HepG2 (cell line): ENCODE data around the gene SLC38A2. TPM values are rescaled to one million over a fixed set of nuclear protein-coding genes. Genes with fewer than 3 reads are reported as not detected.

ENCODE experiments used
- DMAP1 ChIP-seq: IDR thresholded peaks from 2 replicates; pipeline ENCODE4 v1.6.1; 2016
- DNMT3B ChIP-seq: conservative IDR thresholded peaks from 2 replicates; pipeline ENCODE4 v1.6.1; 2016; ENCODE audit warnings: missing biosample characterization, control low read depth
- DR1 ChIP-seq: sonication (generic); formaldehyde crosslinking; IDR thresholded peaks from 2 replicates; pipeline ENCODE4 v1.8.0; 2021; ENCODE audit warnings: mild to moderate bottlenecking, missing genetic modification reagents, inconsistent platforms
- KLF11 ChIP-seq: IDR thresholded peaks from 2 replicates; pipeline ENCODE4 v1.6.1; 2016; ENCODE audit warnings: missing compliant biosample characterization
- KLF6 ChIP-seq: IDR thresholded peaks from 2 replicates; pipeline ENCODE4 v1.8.0; 2016; ENCODE audit warnings: missing biosample characterization, missing genetic modification reagents
- MAZ ChIP-seq, 2 experiments: sonication (generic) in 1 of 2; formaldehyde crosslinking in 1 of 2; IDR thresholded peaks; 2 replicates each; pipeline versions ENCODE4 v1.5.0 to v1.6.1; 2012 to 2020; ENCODE audit warnings: low read depth in 2 of 2, mild to moderate bottlenecking in 2 of 2, borderline replicate concordance in 1 of 2, improper control_type of control experiment in 1 of 2, low read length in 1 of 2, missing genetic modification reagents in 1 of 2, moderate library complexity in 1 of 2
- MXD4 ChIP-seq: IDR thresholded peaks from 2 replicates; pipeline ENCODE4 v1.6.1; 2016; ENCODE audit warnings: mild to moderate bottlenecking, missing biosample characterization, missing genetic modification reagents
- PHF5A ChIP-seq: IDR thresholded peaks from one replicate; pipeline ENCODE4 v1.6.1; 2018; ENCODE audit warnings: low read depth, missing genetic modification reagents; ENCODE audit not compliant: unreplicated experiment
- ZNF543 ChIP-seq: sonication (generic); formaldehyde crosslinking; IDR thresholded peaks from 2 replicates; pipeline ENCODE4 v1.4.0; 2020; ENCODE audit warnings: mild to moderate bottlenecking, missing genetic modification reagents
- ZNF564 ChIP-seq: sonication (generic); formaldehyde crosslinking; IDR thresholded peaks from 2 replicates; pipeline ENCODE4 v1.8.1; 2023; ENCODE audit warnings: mild to moderate bottlenecking, missing genetic modification reagents
- ZNF747 ChIP-seq: sonication (generic); formaldehyde crosslinking; IDR thresholded peaks from 2 replicates; pipeline ENCODE4 v1.8.1; 2023; ENCODE audit warnings: missing genetic modification reagents, mild to moderate bottlenecking, borderline replicate concordance
- ZNF775 ChIP-seq: sonication (generic); formaldehyde crosslinking; IDR thresholded peaks from 2 replicates; pipeline ENCODE4 v1.4.0; 2020; ENCODE audit warnings: missing genetic modification reagents, mild to moderate bottlenecking, moderate library complexity, borderline replicate concordance
- ZSCAN12 ChIP-seq: sonication (generic); formaldehyde crosslinking; IDR thresholded peaks from 2 replicates; pipeline ENCODE4 v1.9.0; 2021; ENCODE audit warnings: mild to moderate bottlenecking, missing genetic modification reagents
- polyA plus RNA-seq, 8 experiments: library from polyadenylated mRNA; depleted of rRNA in 3 of 8; stranded (reverse) in 7 of 8; unstranded in 1 of 8; fragments of >200 nt; fragmentation: Illumina TruSeq in 4 of 8; extraction: Trizol in 4 of 8; gene quantifications; 2 replicates each; pipeline versions ENCODE4 v1.2.1 to v1.2.3, GENCODE V29; 2011 to 2016; ENCODE audit warnings: low read depth in 4 of 8, missing spikeins in 1 of 8, mixed read lengths in 1 of 8; ENCODE audit not compliant: insufficient read depth in 1 of 8
- total RNA-seq, 5 experiments: library from RNA; depleted of rRNA; stranded (reverse); fragments of >200 nt; fragmentation: Illumina TruSeq; extraction: Trizol; gene quantifications; 2 replicates each; pipeline ENCODE4 v1.2.3, GENCODE V29; 2016; ENCODE audit warnings: low read depth in 1 of 5
- TF ChIP-seq, protein P1 (sequence below): sonication (generic); formaldehyde crosslinking; IDR thresholded peaks from 2 replicates; pipeline ENCODE4 v1.5.1; 2020; ENCODE audit warnings: mild to moderate bottlenecking, missing genetic modification reagents, moderate library complexity
- TF ChIP-seq, protein P2 (sequence below): sonication (generic); formaldehyde crosslinking; IDR thresholded peaks from 2 replicates; pipeline ENCODE4 v1.8.1; 2023; ENCODE audit warnings: mild to moderate bottlenecking, inconsistent platforms, moderate library complexity, missing genetic modification reagents, borderline replicate concordance
- TF ChIP-seq, protein P3 (sequence below): sonication (generic); formaldehyde crosslinking; IDR thresholded peaks from 2 replicates; pipeline ENCODE4 v1.4.0; 2020; ENCODE audit warnings: low read depth, mild to moderate bottlenecking, missing genetic modification reagents
- TF ChIP-seq, protein P4 (sequence below): sonication (generic); formaldehyde crosslinking; IDR thresholded peaks from 2 replicates; pipeline ENCODE4 v1.4.0; 2020; ENCODE audit warnings: missing genetic modification reagents, borderline replicate concordance
- TF ChIP-seq, protein P5 (sequence below): sonication (generic); formaldehyde crosslinking; IDR thresholded peaks from 2 replicates; pipeline ENCODE4 v1.4.0; 2020; ENCODE audit warnings: missing genetic modification reagents

SLC38A2 gene
- total and polyA plus RNA-seq, 2 of the 13 experiments (the other 11 are each of a cell fraction or from before 2014, with no cell fraction given), result 368 to 880 TPM

DNA sequence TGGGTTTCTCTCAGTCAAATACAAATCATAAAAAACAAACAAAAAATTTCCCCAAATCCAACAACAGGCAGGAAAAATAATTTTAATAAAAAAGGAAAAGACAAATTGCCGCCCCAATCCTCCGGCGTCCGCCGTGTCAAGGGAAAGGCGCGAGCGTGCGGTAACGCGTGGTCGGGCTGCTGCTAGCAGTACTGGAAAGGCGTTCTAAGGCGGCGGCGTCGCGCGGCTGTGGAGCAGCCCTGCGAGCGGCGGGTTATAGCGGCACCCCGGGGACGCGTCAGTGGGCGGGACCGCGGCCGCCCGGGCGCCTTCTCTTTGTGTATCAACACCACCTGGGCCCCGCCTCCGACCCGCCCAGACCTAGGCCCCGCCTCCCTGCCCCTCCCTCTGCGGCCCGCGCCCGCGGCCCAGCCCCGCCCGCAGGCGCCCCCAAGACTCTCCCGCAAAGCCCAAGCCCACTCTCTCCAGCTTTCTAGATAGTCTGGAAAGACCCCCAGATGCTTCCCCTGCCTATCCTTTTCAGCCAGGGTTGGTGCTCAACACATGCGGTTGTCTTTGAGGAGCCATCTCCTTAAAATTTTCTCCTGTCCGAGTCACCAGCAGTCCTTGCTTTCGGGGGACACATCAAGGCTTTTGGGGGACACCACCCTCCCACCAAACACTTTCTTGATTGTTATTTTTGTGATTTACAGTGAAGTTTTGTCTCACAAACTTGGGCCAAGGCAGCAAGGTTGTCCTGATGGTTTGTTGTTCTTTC lies at the start of gene SLC38A2 (continued):
- TF ChIP-seq ZNF564 (no peak; the same call in none of the 2 replicates), KLF11 (CRISPR knock-in tag) (0 out of 2 replicates have a peak, but pooled peaks have one; percentile 23), ZSCAN12 (CRISPR knock-in tag) (peak; percentile 98), MXD4 (CRISPR knock-in tag) (peak; percentile 60; the same call in 1 of the 2 replicates), PHF5A (CRISPR knock-in tag) (no peak), ZNF775 (no peak), ZNF543 (CRISPR knock-in tag) (peak; percentile 22; the same call in 1 of the 2 replicates), DNMT3B (CRISPR knock-in tag) (peak; percentile 65; the same call in 1 of the 2 replicates), DR1 (CRISPR knock-in tag) (peak; percentile 98), DMAP1 (peak; percentile 75; the same call in 1 of the 2 replicates), MAZ (IDR thresholded peaks at IDR 0.05; ENCODE audit: borderline replicate concordance, low read depth, low read length) (peak; percentile 99), MAZ (CRISPR knock-in tag; IDR thresholded peaks at IDR 0.05; ENCODE audit: low read depth) (peak; percentile 96), ZNF747 (0 out of 2 replicates have a peak, but pooled peaks have one; percentile 17), KLF6 (CRISPR knock-in tag) (peak; percentile 93; the same call in 1 of the 2 replicates)
- TF ChIP-seq, protein P1, sequence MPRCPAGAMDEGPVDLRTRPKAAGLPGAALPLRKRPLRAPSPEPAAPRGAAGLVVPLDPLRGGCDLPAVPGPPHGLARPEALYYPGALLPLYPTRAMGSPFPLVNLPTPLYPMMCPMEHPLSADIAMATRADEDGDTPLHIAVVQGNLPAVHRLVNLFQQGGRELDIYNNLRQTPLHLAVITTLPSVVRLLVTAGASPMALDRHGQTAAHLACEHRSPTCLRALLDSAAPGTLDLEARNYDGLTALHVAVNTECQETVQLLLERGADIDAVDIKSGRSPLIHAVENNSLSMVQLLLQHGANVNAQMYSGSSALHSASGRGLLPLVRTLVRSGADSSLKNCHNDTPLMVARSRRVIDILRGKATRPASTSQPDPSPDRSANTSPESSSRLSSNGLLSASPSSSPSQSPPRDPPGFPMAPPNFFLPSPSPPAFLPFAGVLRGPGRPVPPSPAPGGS, result peak; percentile 49; the same call in 1 of the 2 replicates
- TF ChIP-seq, protein P2, sequence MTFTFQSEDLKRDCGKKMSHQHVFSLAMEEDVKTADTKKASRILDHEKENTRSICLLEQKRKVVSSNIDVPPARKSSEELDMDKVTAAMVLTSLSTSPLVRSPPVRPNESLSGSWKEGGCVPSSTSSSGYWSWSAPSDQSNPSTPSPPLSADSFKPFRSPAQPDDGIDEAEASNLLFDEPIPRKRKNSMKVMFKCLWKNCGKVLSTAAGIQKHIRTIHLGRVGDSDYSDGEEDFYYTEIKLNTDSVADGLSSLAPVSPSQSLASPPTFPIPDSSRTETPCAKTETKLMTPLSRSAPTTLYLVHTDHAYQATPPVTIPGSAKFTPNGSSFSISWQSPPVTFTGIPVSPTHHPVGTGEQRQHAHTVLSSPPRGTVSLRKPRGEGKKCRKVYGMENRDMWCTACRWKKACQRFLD (CRISPR knock-in tag), result 0 out of 2 replicates have a peak, but pooled peaks have one; percentile 26
- TF ChIP-seq, protein P3, sequence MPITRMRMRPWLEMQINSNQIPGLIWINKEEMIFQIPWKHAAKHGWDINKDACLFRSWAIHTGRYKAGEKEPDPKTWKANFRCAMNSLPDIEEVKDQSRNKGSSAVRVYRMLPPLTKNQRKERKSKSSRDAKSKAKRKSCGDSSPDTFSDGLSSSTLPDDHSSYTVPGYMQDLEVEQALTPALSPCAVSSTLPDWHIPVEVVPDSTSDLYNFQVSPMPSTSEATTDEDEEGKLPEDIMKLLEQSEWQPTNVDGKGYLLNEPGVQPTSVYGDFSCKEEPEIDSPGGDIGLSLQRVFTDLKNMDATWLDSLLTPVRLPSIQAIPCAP, result 0 out of 2 replicates have a peak, but pooled peaks have one; percentile 14
- TF ChIP-seq, protein P4, sequence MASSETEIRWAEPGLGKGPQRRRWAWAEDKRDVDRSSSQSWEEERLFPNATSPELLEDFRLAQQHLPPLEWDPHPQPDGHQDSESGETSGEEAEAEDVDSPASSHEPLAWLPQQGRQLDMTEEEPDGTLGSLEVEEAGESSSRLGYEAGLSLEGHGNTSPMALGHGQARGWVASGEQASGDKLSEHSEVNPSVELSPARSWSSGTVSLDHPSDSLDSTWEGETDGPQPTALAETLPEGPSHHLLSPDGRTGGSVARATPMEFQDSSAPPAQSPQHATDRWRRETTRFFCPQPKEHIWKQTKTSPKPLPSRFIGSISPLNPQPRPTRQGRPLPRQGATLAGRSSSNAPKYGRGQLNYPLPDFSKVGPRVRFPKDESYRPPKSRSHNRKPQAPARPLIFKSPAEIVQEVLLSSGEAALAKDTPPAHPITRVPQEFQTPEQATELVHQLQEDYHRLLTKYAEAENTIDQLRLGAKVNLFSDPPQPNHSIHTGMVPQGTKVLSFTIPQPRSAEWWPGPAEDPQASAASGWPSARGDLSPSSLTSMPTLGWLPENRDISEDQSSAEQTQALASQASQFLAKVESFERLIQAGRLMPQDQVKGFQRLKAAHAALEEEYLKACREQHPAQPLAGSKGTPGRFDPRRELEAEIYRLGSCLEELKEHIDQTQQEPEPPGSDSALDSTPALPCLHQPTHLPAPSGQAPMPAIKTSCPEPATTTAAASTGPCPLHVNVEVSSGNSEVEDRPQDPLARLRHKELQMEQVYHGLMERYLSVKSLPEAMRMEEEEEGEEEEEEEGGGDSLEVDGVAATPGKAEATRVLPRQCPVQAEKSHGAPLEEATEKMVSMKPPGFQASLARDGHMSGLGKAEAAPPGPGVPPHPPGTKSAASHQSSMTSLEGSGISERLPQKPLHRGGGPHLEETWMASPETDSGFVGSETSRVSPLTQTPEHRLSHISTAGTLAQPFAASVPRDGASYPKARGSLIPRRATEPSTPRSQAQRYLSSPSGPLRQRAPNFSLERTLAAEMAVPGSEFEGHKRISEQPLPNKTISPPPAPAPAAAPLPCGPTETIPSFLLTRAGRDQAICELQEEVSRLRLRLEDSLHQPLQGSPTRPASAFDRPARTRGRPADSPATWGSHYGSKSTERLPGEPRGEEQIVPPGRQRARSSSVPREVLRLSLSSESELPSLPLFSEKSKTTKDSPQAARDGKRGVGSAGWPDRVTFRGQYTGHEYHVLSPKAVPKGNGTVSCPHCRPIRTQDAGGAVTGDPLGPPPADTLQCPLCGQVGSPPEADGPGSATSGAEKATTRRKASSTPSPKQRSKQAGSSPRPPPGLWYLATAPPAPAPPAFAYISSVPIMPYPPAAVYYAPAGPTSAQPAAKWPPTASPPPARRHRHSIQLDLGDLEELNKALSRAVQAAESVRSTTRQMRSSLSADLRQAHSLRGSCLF (CRISPR knock-in tag), result peak; percentile 75; the same call in 1 of the 2 replicates
- TF ChIP-seq, protein P5, sequence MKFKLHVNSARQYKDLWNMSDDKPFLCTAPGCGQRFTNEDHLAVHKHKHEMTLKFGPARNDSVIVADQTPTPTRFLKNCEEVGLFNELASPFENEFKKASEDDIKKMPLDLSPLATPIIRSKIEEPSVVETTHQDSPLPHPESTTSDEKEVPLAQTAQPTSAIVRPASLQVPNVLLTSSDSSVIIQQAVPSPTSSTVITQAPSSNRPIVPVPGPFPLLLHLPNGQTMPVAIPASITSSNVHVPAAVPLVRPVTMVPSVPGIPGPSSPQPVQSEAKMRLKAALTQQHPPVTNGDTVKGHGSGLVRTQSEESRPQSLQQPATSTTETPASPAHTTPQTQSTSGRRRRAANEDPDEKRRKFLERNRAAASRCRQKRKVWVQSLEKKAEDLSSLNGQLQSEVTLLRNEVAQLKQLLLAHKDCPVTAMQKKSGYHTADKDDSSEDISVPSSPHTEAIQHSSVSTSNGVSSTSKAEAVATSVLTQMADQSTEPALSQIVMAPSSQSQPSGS (CRISPR knock-in tag), result peak; percentile 63; the same call in 1 of the 2 replicates
